ENCODE results near the gene CASP8. TPM values are rescaled to one million over a fixed set of nuclear protein-coding genes. Genes with fewer than 3 reads are reported as not detected.

CASP8 gene
- total RNA-seq, 1 experiment from 2014 or later = 85.8 TPM

GRCh38 chr2:201320701-201321100, 60.4 kb downstream of the CASP8 start:
- no peak for DNase-seq (ENCODE audit: extremely low read depth, low read depth)

GRCh38 chr2:201322772-201323171, 62.4 kb downstream of the CASP8 start:
- no peak for DNase-seq (ENCODE audit: extremely low read depth, low read depth)

- no peak for DNase-seq (ENCODE audit: extremely low read depth, low read depth)
These were observed 67.3 kb downstream of the CASP8 start for GRCh38 chr2:201327678-201328077.

- DNase-seq (ENCODE audit: extremely low read depth, low read depth) = no peak
These were observed 69.1 kb downstream of the CASP8 start for GRCh38 chr2:201329409-201329808.

Small RNA genes within 50 kb of the gene (small RNA-seq; reads per million reads assigned to genes)
- gene MTND4LP13 = 0 to 0.06 reads per million in 2 experiments

Other genes with a start within 250 kb of the CASP8 start
- gene HYCC2, start 188.9 kb upstream of the CASP8 start, total RNA-seq (2014; rRNA removed; shearing (Covaris generic)) = 6.6 and 8.6 TPM in 2 replicates
- 106 and 123 TPM in 2 replicates for gene NDUFB3, start 188.5 kb upstream of the CASP8 start, total RNA-seq (2014; rRNA removed; shearing (Covaris generic))
- 70.1 and 71.1 TPM in 2 replicates for gene CFLAR, start 144.4 kb upstream of the CASP8 start, total RNA-seq (2014; rRNA removed; shearing (Covaris generic))
- gene CASP10, start 77.4 kb upstream of the CASP8 start, total RNA-seq (2014; rRNA removed; shearing (Covaris generic)) = 12.7 and 13.0 TPM in 2 replicates
- 0.45 and 2.1 TPM in 2 replicates for gene FLACC1, start 96.8 kb downstream of the CASP8 start, total RNA-seq (2014; rRNA removed; shearing (Covaris generic))
- 62.2 and 62.5 TPM in 2 replicates for gene TRAK2, start 190.9 kb downstream of the CASP8 start, total RNA-seq (2014; rRNA removed; shearing (Covaris generic))
- 46.1 and 51.5 TPM in 2 replicates for gene STRADB, start 191.2 kb downstream of the CASP8 start, total RNA-seq (2014; rRNA removed; shearing (Covaris generic))